Measurements from ENCODE around the gene LSAMP. TPM values are rescaled to one million over a fixed set of nuclear protein-coding genes. Genes with fewer than 3 reads are reported as not detected.

LSAMP gene
- total and polyA plus RNA-seq, 2 of the 8 experiments (the other 6 are each of a cell fraction or from before 2014, with no cell fraction given) = 1.8 to 5.7 TPM

DNA sequence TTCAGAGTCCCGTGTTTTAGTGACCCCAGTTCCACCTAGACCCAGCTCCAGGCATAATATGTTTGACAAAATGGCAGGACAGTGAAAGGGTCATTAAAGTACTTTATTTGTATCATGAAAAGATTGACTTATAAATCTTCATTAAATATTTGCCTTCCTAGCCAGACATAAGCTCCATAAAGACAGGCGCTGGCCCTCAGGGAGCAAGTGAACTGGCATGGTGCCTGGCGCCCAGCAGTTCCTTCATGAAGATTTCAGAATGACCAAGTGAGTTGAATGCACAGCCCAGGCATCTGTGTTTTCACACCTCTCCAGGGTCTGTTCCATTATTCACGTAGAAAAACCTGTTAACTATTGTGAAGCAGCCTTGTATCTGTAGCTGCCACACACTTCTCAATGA is 655.8 kb downstream of the LSAMP start:
- no peak overlapping the region for H3K18ac ChIP-seq (ENCODE audit: extremely low read depth, low read length)
- 94% methylated on average over 4 of the region's 4 CpGs; no CpG with 5 or more reads in 1 of the 2 experiments for WGBS, 2 experiments (ENCODE audit: extremely low coverage in 1 of 2, insufficient coverage in 1 of 2, insufficient read length in 1 of 2, insufficient replicate concordance in 2 of 2, low coverage in 1 of 2, low lambda C conversion rate in 2 of 2, missing lambda C conversion rate in 1 of 2)
- H3K27me3 ChIP-seq (replicated peaks in 1 of 4; ENCODE audit: control insufficient read depth in 3 of 4, extremely low read depth in 1 of 4, insufficient read depth in 3 of 4, low read length in 3 of 4) = no peaks in the 10 kb centered on the region
- no peak overlapping the region for H2BK20ac ChIP-seq (ENCODE audit: low read length)
- H2BK12ac ChIP-seq (ENCODE audit: low read depth, low read length) = no peak overlapping the region
- peaks cover 0 to 3% (median under 1%) of the 10 kb centered on the region in 4 experiments; a peak in 1 of 7 replicates for H3K4me1 ChIP-seq (replicated peaks in 1 of 4; ENCODE audit: control insufficient read depth in 3 of 4, insufficient read depth in 4 of 4, low read length in 3 of 4)
- DNase-seq (ENCODE audit: low read depth in 1 of 2, low spot score in 2 of 2) (no peak), FAIRE-seq (no peak)
- no peak overlapping the region for H3K23ac ChIP-seq (ENCODE audit: insufficient read length)
- H2BK120ac ChIP-seq (replicated peaks; ENCODE audit: low read depth, low read length) = no peak overlapping the region
- no peak overlapping the region for H4K8ac ChIP-seq (ENCODE audit: extremely low read depth, insufficient read depth, low read length)
- H2AFZ ChIP-seq (ENCODE audit: low read length) = no peak overlapping the region
- no peak overlapping the region for H3K4me3 ChIP-seq (ENCODE audit: extremely low read depth in 1 of 4, insufficient read depth in 2 of 4, low read depth in 3 of 4, low read length in 4 of 4)
- no peak overlapping the region for H4K5ac ChIP-seq (ENCODE audit: insufficient read length, low read depth, low read length)
- no peak overlapping the region for H3K14ac ChIP-seq (ENCODE audit: insufficient read length)
- no peaks in the 10 kb centered on the region for H3K36me3 ChIP-seq (ENCODE audit: control insufficient read depth in 2 of 4, insufficient read depth in 4 of 4, low read length in 3 of 4)
- no peak overlapping the region for H3K27ac ChIP-seq (ENCODE audit: low read depth, low read length)
- no peak overlapping the region for H4K91ac ChIP-seq (replicated peaks; ENCODE audit: insufficient read length, low read length)
- H2BK15ac ChIP-seq (ENCODE audit: low read length) = no peak overlapping the region
- ChIA-PET POLR2A (ENCODE audit: partially characterized antibody) (interaction anchor here (0.8 kb wide), 1 partner anchor 302 kb away, joined by 3 read pairs; no protein-coding TSS in a partner anchor), CTCF (ENCODE audit: partially characterized antibody) (interaction anchor here (0.7 to 1.4 kb wide), 7 partner anchors 31 to 779 kb away, joined by 3 to 6 read pairs (median 3); no protein-coding TSS in a partner anchor)
- H3K4ac ChIP-seq (replicated peaks; ENCODE audit: insufficient read length, low read depth, low read length) = no peak overlapping the region
- H2BK5ac ChIP-seq (ENCODE audit: low read depth, low read length) = no peak overlapping the region
- no peaks in the 10 kb centered on the region for H3K79me2 ChIP-seq (ENCODE audit: control insufficient read depth in 1 of 2, insufficient read depth in 2 of 2, low read length in 2 of 2)
- peaks cover 0 to 2% of the 10 kb centered on the region in 2 experiments; a peak in 1 of 4 replicates for H3K9me3 ChIP-seq (ENCODE audit: insufficient read depth in 2 of 2, low read depth in 1 of 2, low read length in 1 of 2)
- H3K4me2 ChIP-seq (ENCODE audit: insufficient read depth in 1 of 2, low read depth in 2 of 2, low read length in 2 of 2) = no peak overlapping the region
- H2AK5ac ChIP-seq (ENCODE audit: low read depth, low read length) = no peak overlapping the region
- H3K56ac ChIP-seq (replicated peaks; ENCODE audit: insufficient read length, low read depth, low read length) = no peak overlapping the region
- peaks cover 6% of the 10 kb centered on the region for H3K23me2 ChIP-seq (ENCODE audit: low read depth, low read length)
- H4K20me1 ChIP-seq (replicated peaks in 1 of 2; ENCODE audit: control insufficient read depth in 1 of 2, insufficient read depth in 2 of 2, low read length in 2 of 2) = no peaks in the 10 kb centered on the region
- no peaks in the 10 kb centered on the region for H3K79me1 ChIP-seq (ENCODE audit: low read depth, low read length)
- H3K9ac ChIP-seq (replicated peaks in 1 of 4; ENCODE audit: extremely low read depth in 1 of 4, low read depth in 3 of 4, low read length in 3 of 4) = no peak overlapping the region
- TF ChIP-seq, protein P1, sequence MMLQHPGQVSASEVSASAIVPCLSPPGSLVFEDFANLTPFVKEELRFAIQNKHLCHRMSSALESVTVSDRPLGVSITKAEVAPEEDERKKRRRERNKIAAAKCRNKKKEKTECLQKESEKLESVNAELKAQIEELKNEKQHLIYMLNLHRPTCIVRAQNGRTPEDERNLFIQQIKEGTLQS (IDR thresholded peaks at IDR 0.05; ENCODE audit: insufficient read depth, low read depth, low read length) = no peak

Data from H1 (cell line).